K562 (cell line): Measurements from ENCODE around the gene KBTBD12. TPM values are rescaled to one million over a fixed set of nuclear protein-coding genes. Genes with fewer than 3 reads are reported as not detected.

ENCODE experiments used
- ATF1 ChIP-seq, 2 experiments: fragments of 450-650 bp in 1 of 2; IDR thresholded peaks; 2 replicates each; pipeline ENCODE4 v1.6.1; 2016; ENCODE audit warnings: missing compliant biosample characterization in 1 of 2, missing genetic modification characterization in 1 of 2
- CBX2 ChIP-seq: fragments of 200-600 bp; sonication (generic); IDR thresholded peaks from one replicate; pipeline ENCODE4 v1.6.1; 2012; ENCODE audit warnings: mild to moderate bottlenecking, low read length, inconsistent platforms; ENCODE audit not compliant: insufficient read depth, poor library complexity, severe bottlenecking
- FOSL1 ChIP-seq: fragments of 200-800 bp; sonication (Bioruptor generic); conservative IDR thresholded peaks from 2 replicates; pipeline ENCODE4 v1.6.1; 2016; ENCODE audit warnings: missing genetic modification characterization, missing compliant biosample characterization
- GTF2E2 ChIP-seq: fragments of 200-800 bp; sonication (Bioruptor generic); IDR thresholded peaks from 2 replicates; pipeline ENCODE4 v1.6.1; 2016; ENCODE audit warnings: missing genetic modification characterization, missing compliant biosample characterization
- HDAC1 ChIP-seq, 2 experiments: fragments of 450-650 bp; IDR thresholded peaks; 2 replicates each; pipeline ENCODE4 v1.6.1; 2016 to 2017; ENCODE audit warnings: inconsistent platforms in 1 of 2, mild to moderate bottlenecking in 1 of 2, moderate library complexity in 1 of 2
- HDGF ChIP-seq: fragments of 450-650 bp; IDR thresholded peaks from 2 replicates; pipeline ENCODE4 v1.6.1; 2016
- JUND ChIP-seq, 2 experiments: IDR thresholded peaks; 2 replicates in 1 of 2; 3 replicates in 1 of 2; pipeline ENCODE4 v1.6.1; 2011; ENCODE audit warnings: borderline replicate concordance in 2 of 2, low read depth in 2 of 2, low read length in 2 of 2, improper control_type of control experiment in 1 of 2, missing biosample characterization in 1 of 2, missing genetic modification characterization in 1 of 2, missing genetic modification reagents in 1 of 2
- LCOR ChIP-seq: sonication (generic); formaldehyde crosslinking; IDR thresholded peaks from 2 replicates; pipeline ENCODE4 v1.8.0; 2022; ENCODE audit warnings: mild to moderate bottlenecking, missing genetic modification reagents
- NEUROD1 ChIP-seq: fragments of 150-350 bp; IDR thresholded peaks from 2 replicates; pipeline ENCODE4 v1.6.1; 2014; ENCODE audit warnings: borderline replicate concordance, low read length, low read depth; ENCODE audit not compliant: partially characterized antibody
- NFIC ChIP-seq: fragments of 450-650 bp; IDR thresholded peaks from 2 replicates; pipeline ENCODE4 v1.6.1; 2017; ENCODE audit warnings: mild to moderate bottlenecking, inconsistent platforms
- NR3C1 ChIP-seq: sonication (generic); formaldehyde crosslinking; IDR thresholded peaks from 2 replicates; pipeline ENCODE4 v1.8.1; 2022; ENCODE audit warnings: missing genetic modification reagents
- PHTF2 ChIP-seq: fragments of 250-450 bp; sonication (Bioruptor Pico); IDR thresholded peaks from 2 replicates; pipeline ENCODE4 v1.5.0; 2021; ENCODE audit warnings: mild to moderate bottlenecking
- POLR2AphosphoS5 ChIP-seq: IDR thresholded peaks from 2 replicates; pipeline ENCODE4 v1.6.1; 2011; ENCODE audit warnings: mild to moderate bottlenecking, low read depth, low read length, moderate library complexity; ENCODE audit not compliant: control insufficient read depth, insufficient read depth
- RBM34 ChIP-seq: fragments of 200-400 bp; formaldehyde crosslinking; IDR thresholded peaks from 2 replicates; pipeline ENCODE4 v1.6.1; 2018; ENCODE audit warnings: low read length, borderline replicate concordance; ENCODE audit not compliant: insufficient read depth
- YY1 ChIP-seq, 3 experiments: IDR thresholded peaks; 2 replicates each; pipeline ENCODE4 v1.6.1; 2011; ENCODE audit warnings: low read length in 2 of 3, mild to moderate bottlenecking in 2 of 3, moderate library complexity in 2 of 3, borderline replicate concordance in 1 of 3, control low read depth in 1 of 3, low read depth in 1 of 3; ENCODE audit not compliant: insufficient read depth in 3 of 3, insufficient replicate concordance in 2 of 3, control insufficient read depth in 1 of 3, insufficient read length in 1 of 3; ENCODE audit errors: extremely low read depth in 1 of 3
- ZBTB8A ChIP-seq: fragments of 450-650 bp; IDR thresholded peaks from 2 replicates; pipeline ENCODE4 v1.6.1; 2018; ENCODE audit warnings: mild to moderate bottlenecking, moderate library complexity; ENCODE audit not compliant: partially characterized antibody
- ZNF124 ChIP-seq: sonication (generic); formaldehyde crosslinking; IDR thresholded peaks from 2 replicates; pipeline ENCODE4 v1.8.1; 2022; ENCODE audit warnings: missing genetic modification reagents
- ZNF232 ChIP-seq: sonication (generic); formaldehyde crosslinking; IDR thresholded peaks from 2 replicates; pipeline ENCODE4 v1.8.0; 2022; ENCODE audit warnings: mild to moderate bottlenecking, missing genetic modification reagents
- ZNF696 ChIP-seq: fragments of 250-450 bp; sonication (Bioruptor Pico); conservative IDR thresholded peaks from 2 replicates; pipeline ENCODE4 v1.4.0; 2020; ENCODE audit warnings: mild to moderate bottlenecking, moderate library complexity
- polyA plus RNA-seq, 8 experiments: library from polyadenylated mRNA; depleted of rRNA in 4 of 8; stranded (reverse) in 5 of 8; unstranded in 3 of 8; fragments of >200 nt; fragmentation: Nextera tagmentation in 2 of 8; fragmentation: Illumina TruSeq in 1 of 8; extraction: Ambion mirVana in 2 of 8; extraction: Trizol in 1 of 8; gene quantifications; 2 replicates each; pipeline versions ENCODE4 v1.2.1 to v1.2.3, GENCODE V29; 2011 to 2014; ENCODE audit warnings: inconsistent platforms in 1 of 8, missing spikeins in 1 of 8
- total RNA-seq, 7 experiments: library from RNA; depleted of rRNA in 6 of 7; stranded (reverse); fragments of >200 nt in 6 of 7; fragmentation: Illumina TruSeq in 2 of 7; extraction: Trizol in 2 of 7; gene quantifications; 2 replicates each; pipeline versions ENCODE4 v1.2.1 to v1.2.3, GENCODE V29; 2011 to 2021; ENCODE audit warnings: low replicate concordance in 1 of 7
- TF ChIP-seq, protein P1 (sequence below): fragments of 450-650 bp; IDR thresholded peaks from 2 replicates; pipeline ENCODE4 v1.6.1; 2016; ENCODE audit warnings: antibody characterized with exemption
- TF ChIP-seq, protein P2 (sequence below): sonication (generic); formaldehyde crosslinking; IDR thresholded peaks from 2 replicates; pipeline ENCODE4 v1.8.1; 2022; ENCODE audit warnings: missing genetic modification reagents
- TF ChIP-seq, protein P3 (sequence below): fragments of 250-450 bp; sonication (Bioruptor Pico); IDR thresholded peaks from 2 replicates; pipeline ENCODE4 v1.8.0; 2022; ENCODE audit warnings: inconsistent platforms

Gene KBTBD12
- total and polyA plus RNA-seq, 9 of the 15 experiments (the other 6 are each of a cell fraction or from before 2014, with no cell fraction given) = not detected

DNA sequence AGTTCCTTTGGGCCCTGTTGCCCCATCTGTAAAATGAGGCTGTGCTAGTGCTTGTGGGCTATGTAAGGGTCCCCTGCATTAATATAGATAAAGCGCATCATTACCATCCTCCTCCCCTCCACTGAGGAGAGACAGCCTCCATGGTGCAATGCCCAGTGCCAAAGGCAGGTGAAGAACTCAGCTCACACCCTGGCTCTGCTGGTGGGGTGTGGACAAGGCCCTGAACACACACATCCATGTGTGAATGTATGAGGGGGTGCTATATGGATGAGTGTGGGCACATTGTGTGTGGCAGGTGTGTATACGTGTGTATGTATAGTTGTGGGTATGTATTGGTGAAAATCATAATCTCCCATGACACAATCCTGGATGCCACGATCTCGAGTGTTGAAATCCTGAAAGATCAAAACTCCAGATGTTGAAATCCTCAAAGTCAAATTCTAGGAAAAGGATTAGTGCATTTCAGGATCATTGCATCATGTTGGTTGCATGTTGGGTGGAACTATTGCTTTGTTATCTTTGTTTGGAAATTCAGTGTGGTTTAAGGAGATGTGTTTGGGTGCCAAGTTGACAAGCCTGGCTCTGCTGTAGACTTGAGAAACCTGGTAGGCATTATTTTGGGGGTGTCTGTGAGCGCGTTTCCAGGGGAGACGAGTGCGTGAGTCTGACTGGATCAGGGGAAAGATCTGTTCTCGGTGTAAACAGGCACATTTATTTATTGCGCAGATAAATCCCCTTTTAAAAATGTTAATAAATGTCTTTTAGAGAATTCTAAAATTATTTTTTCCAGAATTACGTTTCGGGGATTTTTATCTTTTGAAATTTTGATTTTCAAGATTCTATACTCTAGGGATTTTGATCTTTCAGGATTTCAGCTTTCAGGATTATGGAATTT lies 95.2 kb downstream of the KBTBD12 start (continued):
- TF ChIP-seq, protein P1, sequence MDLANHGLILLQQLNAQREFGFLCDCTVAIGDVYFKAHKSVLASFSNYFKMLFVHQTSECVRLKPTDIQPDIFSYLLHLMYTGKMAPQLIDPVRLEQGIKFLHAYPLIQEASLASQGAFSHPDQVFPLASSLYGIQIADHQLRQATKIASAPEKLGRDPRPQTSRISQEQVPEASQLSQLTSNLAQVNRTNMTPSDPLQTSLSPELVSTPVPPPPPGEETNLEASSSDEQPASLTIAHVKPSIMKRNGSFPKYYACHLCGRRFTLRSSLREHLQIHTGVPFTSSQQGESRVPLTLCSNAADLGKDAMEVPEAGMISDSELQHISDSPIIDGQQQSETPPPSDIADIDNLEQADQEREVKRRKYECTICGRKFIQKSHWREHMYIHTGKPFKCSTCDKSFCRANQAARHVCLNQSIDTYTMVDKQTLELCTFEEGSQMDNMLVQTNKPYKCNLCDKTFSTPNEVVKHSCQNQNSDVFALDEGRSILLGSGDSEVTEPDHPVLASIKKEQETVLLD = no peak
- TF ChIP-seq HDAC1 (IDR thresholded peaks at IDR 0.05) = no peak
- TF ChIP-seq, protein P2, sequence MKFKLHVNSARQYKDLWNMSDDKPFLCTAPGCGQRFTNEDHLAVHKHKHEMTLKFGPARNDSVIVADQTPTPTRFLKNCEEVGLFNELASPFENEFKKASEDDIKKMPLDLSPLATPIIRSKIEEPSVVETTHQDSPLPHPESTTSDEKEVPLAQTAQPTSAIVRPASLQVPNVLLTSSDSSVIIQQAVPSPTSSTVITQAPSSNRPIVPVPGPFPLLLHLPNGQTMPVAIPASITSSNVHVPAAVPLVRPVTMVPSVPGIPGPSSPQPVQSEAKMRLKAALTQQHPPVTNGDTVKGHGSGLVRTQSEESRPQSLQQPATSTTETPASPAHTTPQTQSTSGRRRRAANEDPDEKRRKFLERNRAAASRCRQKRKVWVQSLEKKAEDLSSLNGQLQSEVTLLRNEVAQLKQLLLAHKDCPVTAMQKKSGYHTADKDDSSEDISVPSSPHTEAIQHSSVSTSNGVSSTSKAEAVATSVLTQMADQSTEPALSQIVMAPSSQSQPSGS (CRISPR knock-in tag) = no peak
- TF ChIP-seq NR3C1 = no peak
- TF ChIP-seq JUND (IDR thresholded peaks at IDR 0.05; ENCODE audit: borderline replicate concordance, low read depth, low read length) = peak; percentile 83
- TF ChIP-seq JUND (tag; IDR thresholded peaks at IDR 0.05; ENCODE audit: borderline replicate concordance, low read depth, low read length) = peak; percentile 53; the same call in 1 of the 3 replicates
- TF ChIP-seq NFIC = no peak
- no peak for TF ChIP-seq ZBTB8A
- TF ChIP-seq ZNF232 = no peak
- no peak for TF ChIP-seq HDGF
- TF ChIP-seq FOSL1 (tag) = peak; percentile 36
- no peak for TF ChIP-seq LCOR (CRISPR knock-in tag)
- TF ChIP-seq RBM34 = no peak
- no peak for TF ChIP-seq ZNF696
- TF ChIP-seq, protein P3, sequence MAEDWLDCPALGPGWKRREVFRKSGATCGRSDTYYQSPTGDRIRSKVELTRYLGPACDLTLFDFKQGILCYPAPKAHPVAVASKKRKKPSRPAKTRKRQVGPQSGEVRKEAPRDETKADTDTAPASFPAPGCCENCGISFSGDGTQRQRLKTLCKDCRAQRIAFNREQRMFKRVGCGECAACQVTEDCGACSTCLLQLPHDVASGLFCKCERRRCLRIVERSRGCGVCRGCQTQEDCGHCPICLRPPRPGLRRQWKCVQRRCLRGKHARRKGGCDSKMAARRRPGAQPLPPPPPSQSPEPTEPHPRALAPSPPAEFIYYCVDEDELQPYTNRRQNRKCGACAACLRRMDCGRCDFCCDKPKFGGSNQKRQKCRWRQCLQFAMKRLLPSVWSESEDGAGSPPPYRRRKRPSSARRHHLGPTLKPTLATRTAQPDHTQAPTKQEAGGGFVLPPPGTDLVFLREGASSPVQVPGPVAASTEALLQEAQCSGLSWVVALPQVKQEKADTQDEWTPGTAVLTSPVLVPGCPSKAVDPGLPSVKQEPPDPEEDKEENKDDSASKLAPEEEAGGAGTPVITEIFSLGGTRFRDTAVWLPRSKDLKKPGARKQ (CRISPR knock-in tag) = no peak
- no peak for TF ChIP-seq YY1 (IDR thresholded peaks at IDR 0.05; ENCODE audit: borderline replicate concordance in 1 of 3, control insufficient read depth in 1 of 3, extremely low read depth in 1 of 3, insufficient read depth in 3 of 3, insufficient read length in 1 of 3, insufficient replicate concordance in 2 of 3, low read depth in 1 of 3, low read length in 2 of 3)
- no peak for TF ChIP-seq ZNF124 (CRISPR knock-in tag)
- TF ChIP-seq GTF2E2 (tag) = no peak
- no peak for TF ChIP-seq PHTF2 (CRISPR knock-in tag)
- no peak for TF ChIP-seq CBX2
- TF ChIP-seq ATF1 (CRISPR knock-in tag; IDR thresholded peaks at IDR 0.05) = no peak
- TF ChIP-seq ATF1 (tag; IDR thresholded peaks at IDR 0.05) = no peak; the same call in 1 of the 2 replicates
- TF ChIP-seq POLR2AphosphoS5 = no peak
- TF ChIP-seq NEUROD1 = no peak
